ENCODE measurements around the gene CEMIP.

DNA sequence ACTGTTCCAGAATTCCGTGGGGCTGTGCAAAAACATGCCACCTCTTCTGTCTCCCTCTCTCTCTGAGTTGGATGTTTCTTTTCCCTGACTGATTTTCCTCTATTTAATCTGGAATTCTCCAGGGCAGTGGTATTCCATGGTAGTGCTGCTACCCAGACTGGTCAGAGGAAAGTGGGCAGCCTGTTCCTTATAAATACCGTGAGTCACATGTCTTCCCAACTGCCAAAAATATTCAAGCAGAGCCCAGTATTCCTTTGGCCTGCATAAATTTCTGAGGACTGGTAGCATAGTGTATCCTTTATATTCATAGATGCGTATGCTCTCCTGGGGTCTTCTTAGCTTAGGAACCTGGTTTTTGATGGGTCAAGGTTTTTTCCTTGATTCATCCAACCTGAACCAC, 40.9 kb downstream of the CEMIP start:
- TF ChIP-seq, protein P1, sequence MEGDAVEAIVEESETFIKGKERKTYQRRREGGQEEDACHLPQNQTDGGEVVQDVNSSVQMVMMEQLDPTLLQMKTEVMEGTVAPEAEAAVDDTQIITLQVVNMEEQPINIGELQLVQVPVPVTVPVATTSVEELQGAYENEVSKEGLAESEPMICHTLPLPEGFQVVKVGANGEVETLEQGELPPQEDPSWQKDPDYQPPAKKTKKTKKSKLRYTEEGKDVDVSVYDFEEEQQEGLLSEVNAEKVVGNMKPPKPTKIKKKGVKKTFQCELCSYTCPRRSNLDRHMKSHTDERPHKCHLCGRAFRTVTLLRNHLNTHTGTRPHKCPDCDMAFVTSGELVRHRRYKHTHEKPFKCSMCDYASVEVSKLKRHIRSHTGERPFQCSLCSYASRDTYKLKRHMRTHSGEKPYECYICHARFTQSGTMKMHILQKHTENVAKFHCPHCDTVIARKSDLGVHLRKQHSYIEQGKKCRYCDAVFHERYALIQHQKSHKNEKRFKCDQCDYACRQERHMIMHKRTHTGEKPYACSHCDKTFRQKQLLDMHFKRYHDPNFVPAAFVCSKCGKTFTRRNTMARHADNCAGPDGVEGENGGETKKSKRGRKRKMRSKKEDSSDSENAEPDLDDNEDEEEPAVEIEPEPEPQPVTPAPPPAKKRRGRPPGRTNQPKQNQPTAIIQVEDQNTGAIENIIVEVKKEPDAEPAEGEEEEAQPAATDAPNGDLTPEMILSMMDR (conservative IDR thresholded peaks at IDR 0.05; ENCODE audit: low read length): no peak
- TF ChIP-seq EZH2phosphoT487 (IDR thresholded peaks at IDR 0.05; ENCODE audit: borderline replicate concordance, low read depth, low read length): no peak

Measured in OCI-LY7 (cell line).